ENCODE results near the gene MAN1A2.

GRCh38 chr1:117396636-117397035 is 29.4 kb downstream of the MAN1A2 start:
- TF ChIP-seq, protein P1, sequence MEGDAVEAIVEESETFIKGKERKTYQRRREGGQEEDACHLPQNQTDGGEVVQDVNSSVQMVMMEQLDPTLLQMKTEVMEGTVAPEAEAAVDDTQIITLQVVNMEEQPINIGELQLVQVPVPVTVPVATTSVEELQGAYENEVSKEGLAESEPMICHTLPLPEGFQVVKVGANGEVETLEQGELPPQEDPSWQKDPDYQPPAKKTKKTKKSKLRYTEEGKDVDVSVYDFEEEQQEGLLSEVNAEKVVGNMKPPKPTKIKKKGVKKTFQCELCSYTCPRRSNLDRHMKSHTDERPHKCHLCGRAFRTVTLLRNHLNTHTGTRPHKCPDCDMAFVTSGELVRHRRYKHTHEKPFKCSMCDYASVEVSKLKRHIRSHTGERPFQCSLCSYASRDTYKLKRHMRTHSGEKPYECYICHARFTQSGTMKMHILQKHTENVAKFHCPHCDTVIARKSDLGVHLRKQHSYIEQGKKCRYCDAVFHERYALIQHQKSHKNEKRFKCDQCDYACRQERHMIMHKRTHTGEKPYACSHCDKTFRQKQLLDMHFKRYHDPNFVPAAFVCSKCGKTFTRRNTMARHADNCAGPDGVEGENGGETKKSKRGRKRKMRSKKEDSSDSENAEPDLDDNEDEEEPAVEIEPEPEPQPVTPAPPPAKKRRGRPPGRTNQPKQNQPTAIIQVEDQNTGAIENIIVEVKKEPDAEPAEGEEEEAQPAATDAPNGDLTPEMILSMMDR (conservative IDR thresholded peaks at IDR 0.05; ENCODE audit: low read depth, low read length) = no peak
- TF ChIP-seq EZH2phosphoT487 (IDR thresholded peaks at IDR 0.05; ENCODE audit: borderline replicate concordance, low read length) (no peak), EZH2 (IDR thresholded peaks at IDR 0.05; ENCODE audit: low read length, unreplicated experiment) (no peak)
